GM06990 (cell line): ENCODE results near the gene ZNF277.

Source experiments
- DNase-seq: peaks from one replicate; pipeline ENCODE4 v3.0.0-alpha.2; 2011; ENCODE audit not compliant: insufficient read length; ENCODE audit errors: extremely low read depth
- H3K27me3 ChIP-seq: replicated peaks from 2 replicates; pipeline ENCODE4 v1.6.0; 2011; ENCODE audit warnings: low read length; ENCODE audit not compliant: control insufficient read depth, insufficient read depth
- H3K36me3 ChIP-seq: 2 replicates; pipeline ENCODE4 v1.5.1; 2011; ENCODE audit warnings: low read length; ENCODE audit not compliant: control insufficient read depth, insufficient read depth
- H3K4me3 ChIP-seq: replicated peaks from 2 replicates; pipeline ENCODE4 v1.5.1; 2011; ENCODE audit warnings: low read depth, mild to moderate bottlenecking, control low read depth, low read length
- TF ChIP-seq, protein P1 (sequence below): IDR thresholded peaks from 2 replicates; pipeline ENCODE4 v1.5.1; 2011; ENCODE audit warnings: low read length, control low read depth, mild to moderate bottlenecking, inconsistent platforms; ENCODE audit not compliant: insufficient read depth, poor library complexity, severe bottlenecking

Gene ZNF277

DNA sequence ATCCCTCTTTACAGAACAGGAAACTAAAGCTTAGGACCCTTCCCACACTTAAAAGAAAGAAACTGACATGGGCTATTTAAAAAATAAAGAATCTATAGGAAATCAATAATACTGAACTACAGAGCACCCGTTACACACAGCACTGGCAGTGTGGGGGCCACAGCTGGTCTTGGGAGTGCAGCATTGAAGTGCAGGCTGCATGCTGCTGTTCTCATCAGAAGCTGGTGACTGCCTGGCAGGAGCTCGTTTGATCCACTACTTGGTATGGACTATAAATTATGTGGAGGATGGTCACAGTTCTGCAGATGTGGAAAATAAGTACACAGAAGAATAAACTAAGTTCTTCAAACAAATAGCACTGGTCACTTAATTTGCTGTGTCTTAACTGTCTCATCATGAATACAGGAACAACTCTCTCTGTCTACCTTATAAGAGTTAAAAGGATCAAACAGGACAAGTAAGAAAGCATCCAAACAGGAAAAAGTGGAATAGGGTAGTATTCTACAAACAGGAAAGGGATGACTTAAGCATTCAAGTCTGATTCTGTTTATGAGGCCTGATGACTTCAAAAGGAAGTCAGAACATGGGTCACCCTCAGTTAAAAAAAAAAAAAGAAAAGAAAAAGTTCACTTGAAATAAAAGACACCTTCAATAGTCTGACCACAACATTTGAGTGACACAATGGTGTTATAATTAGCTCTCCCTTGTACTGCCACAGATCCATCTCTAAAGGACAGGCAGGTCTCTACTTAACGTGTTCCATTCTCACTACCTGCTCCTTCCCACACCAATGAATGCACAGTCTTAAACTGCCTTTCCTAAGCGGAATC, 21.3 kb upstream of the ZNF277 start:
- H3K36me3 ChIP-seq = no peaks in the 10 kb centered on the region
- H3K4me3 ChIP-seq = no peak overlapping the region
- no peak for DNase-seq
- no peaks in the 10 kb centered on the region for H3K27me3 ChIP-seq
- TF ChIP-seq, protein P1, sequence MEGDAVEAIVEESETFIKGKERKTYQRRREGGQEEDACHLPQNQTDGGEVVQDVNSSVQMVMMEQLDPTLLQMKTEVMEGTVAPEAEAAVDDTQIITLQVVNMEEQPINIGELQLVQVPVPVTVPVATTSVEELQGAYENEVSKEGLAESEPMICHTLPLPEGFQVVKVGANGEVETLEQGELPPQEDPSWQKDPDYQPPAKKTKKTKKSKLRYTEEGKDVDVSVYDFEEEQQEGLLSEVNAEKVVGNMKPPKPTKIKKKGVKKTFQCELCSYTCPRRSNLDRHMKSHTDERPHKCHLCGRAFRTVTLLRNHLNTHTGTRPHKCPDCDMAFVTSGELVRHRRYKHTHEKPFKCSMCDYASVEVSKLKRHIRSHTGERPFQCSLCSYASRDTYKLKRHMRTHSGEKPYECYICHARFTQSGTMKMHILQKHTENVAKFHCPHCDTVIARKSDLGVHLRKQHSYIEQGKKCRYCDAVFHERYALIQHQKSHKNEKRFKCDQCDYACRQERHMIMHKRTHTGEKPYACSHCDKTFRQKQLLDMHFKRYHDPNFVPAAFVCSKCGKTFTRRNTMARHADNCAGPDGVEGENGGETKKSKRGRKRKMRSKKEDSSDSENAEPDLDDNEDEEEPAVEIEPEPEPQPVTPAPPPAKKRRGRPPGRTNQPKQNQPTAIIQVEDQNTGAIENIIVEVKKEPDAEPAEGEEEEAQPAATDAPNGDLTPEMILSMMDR = no peak

DNA sequence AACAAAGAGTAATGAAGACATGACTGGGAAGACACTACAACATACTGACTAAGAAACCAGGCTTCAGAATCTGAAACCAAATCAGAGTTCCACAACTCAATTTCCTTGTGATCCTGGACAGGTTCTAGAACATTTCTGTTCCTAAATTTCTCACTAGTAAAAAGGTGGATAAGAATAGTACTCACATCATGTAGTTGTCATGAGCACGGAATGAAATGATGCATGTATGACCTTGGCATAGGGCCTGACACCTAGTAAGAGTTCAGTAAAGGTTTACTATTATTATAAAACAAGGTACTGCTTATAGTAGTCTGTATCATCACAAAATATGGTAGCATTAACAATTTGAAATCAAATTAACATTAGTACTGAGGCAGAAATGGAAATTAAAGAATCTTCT, 20.2 kb upstream of the ZNF277 start:
- Histone ChIP-seq H3K36me3 (no peaks in the 10 kb centered on the region), H3K27me3 (no peaks in the 10 kb centered on the region), H3K4me3 (no peak overlapping the region)
- TF ChIP-seq, protein P1 = no peak
- no peak for DNase-seq

DNA sequence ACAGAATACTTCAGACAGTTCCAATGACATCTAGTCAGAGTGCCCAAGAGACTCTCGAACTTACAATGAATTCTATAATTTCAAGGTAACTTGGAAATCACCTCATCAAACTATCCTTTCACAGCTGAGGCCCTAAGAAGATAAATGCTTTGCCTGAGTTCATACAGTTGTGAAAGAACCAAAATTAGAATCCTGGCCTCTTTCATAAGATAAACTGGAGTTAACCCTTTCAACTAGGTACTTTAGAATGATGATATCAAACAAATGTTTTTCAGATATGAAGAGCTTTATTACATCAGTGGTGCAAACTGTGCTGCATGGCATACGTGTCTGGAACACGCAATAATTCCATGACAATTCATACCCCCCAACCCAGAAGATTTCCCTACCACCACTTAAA, 18.2 kb upstream of the ZNF277 start:
- H3K4me3 ChIP-seq = no peak overlapping the region
- TF ChIP-seq, protein P1 = no peak
- no peaks in the 10 kb centered on the region for H3K36me3 ChIP-seq
- no peaks in the 10 kb centered on the region for H3K27me3 ChIP-seq
- DNase-seq = no peak

DNA sequence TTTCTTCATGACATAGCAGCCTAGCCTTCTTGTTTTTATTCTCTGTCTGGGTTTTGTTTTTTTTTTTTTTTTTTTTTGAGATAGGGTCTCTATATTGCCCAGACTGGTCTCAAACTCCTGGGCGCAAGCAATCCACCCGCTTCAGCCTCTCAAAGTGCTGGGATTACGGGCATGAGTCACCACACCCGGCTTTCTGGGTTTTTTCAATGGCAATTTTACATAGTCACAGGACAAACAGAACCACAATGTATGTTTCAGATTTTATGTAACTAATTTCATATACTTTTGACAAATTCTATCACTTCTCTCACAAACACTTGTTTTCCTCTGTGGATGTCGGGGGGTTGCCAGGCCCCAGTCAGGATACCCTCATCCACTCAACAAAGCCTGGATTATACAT, 16.8 kb upstream of the ZNF277 start:
- H3K27me3 ChIP-seq = no peaks in the 10 kb centered on the region
- no peak for DNase-seq
- TF ChIP-seq, protein P1 = no peak
- no peaks in the 10 kb centered on the region for H3K36me3 ChIP-seq
- H3K4me3 ChIP-seq = no peak overlapping the region

DNA sequence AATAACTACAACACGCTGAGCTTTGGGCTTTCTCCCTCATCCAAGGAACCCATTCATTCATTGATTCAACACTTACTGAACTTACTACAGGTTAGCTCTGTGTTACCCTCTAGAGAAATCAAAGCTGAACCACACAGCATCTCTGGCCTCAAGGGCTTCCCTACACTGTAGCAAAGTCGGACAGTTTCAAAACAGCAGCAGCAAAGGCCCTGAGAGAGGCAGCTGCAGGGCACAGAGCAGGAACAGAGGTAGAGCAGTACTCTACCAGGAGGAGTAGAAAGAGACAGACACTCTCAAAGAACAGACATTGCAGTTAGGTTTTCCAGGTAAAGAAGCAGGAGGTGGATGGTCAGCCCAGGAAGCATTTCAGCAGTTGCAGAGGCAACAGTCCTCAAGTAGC, 16.4 kb upstream of the ZNF277 start:
- TF ChIP-seq, protein P1 = no peak
- DNase-seq = no peak
- Histone ChIP-seq H3K27me3 (no peaks in the 10 kb centered on the region), H3K4me3 (no peak overlapping the region), H3K36me3 (no peaks in the 10 kb centered on the region)
